Measurements from ENCODE around the gene ABI1. TPM values are rescaled to one million over a fixed set of nuclear protein-coding genes. Genes with fewer than 3 reads are reported as not detected.

The ABI1 gene
- polyA plus RNA-seq, 2 of the 4 experiments (the other 2 are of a cell fraction) = 35.8 to 67.6 TPM

DNA sequence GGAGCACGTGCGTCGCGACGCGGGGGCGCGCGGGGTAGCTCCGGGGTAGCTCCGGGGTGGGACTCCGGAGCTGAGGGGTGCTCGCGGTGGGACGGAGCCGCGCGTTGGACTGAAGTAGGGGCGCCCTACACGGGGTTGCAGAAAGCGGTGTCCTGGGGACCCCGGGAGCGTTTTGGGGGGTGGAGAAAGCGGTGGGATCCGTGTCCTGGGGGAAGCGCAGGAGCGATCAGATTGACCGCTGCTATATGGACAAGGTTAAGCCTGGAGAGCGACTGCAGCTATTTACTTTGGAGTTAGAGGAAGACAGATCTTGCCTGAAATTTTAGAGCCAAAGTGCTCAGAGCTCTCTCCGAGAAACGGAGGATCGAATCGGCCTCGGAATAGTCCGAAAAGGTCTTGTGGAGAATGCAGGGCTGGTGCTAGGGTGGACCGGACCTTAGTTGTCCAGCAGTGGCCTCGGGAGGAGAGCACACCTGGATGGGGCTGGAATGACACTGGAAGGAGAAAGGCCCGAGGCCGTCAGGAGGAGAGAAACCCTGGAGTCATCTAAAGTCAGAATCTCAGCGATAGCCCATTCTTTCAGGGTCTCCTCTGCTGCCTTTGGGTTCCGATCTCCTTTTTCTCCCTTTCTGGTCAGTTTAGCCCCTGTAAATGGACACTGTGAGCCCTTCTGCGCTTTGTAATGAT, 162.7 kb downstream of the ABI1 start:
- 3% methylated on average over 22 of the region's 42 CpGs for whole genome bisulfite sequencing (ENCODE audit: missing lambda C conversion rate)

DNA sequence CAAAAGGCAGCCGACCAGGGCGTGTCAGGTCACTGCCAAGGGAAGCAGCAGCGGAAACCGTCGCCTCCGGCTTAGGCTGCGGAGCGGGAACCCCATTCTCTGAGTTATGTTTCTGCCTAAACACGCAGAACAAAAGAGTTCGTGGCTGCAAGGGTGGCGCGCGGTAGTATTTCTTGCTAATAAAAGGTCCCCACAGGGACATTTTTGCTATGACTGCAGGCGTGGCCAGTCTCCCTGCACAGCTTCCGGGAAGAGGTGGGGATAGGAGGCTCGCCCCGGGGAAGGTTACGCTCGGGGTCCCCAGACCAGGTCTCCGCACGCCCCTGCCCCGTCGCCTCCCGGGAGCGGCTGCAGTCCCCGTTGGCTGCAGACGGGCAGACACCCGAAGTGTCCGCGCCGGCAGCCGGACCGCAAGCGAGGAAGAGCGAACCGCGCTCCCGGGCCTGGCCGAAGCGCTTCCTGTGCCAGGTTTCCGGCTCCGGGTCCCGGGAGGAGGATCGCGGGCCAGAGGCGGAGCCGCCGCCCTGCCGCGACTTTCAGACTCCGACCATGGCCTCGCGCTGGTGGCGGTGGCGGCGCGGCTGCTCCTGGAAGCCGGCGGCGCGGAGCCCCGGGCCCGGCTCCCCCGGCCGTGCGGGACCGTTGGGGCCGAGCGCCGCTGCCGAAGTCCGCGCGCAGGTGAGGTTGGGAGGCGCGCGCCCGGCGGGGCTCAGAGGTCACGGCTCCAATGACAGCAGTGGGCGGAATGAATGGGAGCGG, 163.4 kb downstream of the ABI1 start, which contains the start of gene PDSS1:
PDSS1 (plus strand) TSS at position 539 of the 759 bp plus-strand sequence; CDS start at position 550, 11 bp downstream.
- WGBS (ENCODE audit: missing lambda C conversion rate) = 0% methylated on average over 20 of the region's 82 CpGs
- CTCF ChIA-PET = interaction anchor here (0.6 to 1.6 kb wide), 5 partner anchors 12 to 184 kb away, joined by 3 to 5 read pairs (median 3); no protein-coding TSS in a partner anchor
- POLR2A ChIA-PET = interaction anchor here (0.6 to 1.1 kb wide), 4 partner anchors 11 to 457 kb away, joined by 3 read pairs; partner anchors contain the start of genes ABI1 and YME1L1
- TF ChIP-seq, protein P1, sequence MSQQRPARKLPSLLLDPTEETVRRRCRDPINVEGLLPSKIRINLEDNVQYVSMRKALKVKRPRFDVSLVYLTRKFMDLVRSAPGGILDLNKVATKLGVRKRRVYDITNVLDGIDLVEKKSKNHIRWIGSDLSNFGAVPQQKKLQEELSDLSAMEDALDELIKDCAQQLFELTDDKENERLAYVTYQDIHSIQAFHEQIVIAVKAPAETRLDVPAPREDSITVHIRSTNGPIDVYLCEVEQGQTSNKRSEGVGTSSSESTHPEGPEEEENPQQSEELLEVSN (IDR thresholded peaks at IDR 0.05; ENCODE audit: borderline replicate concordance, low read depth) = 0 out of 2 replicates have a peak, but pooled peaks have one; percentile 11
- peak; percentile 48 for TF ChIP-seq POLR2A (IDR thresholded peaks at IDR 0.05; ENCODE audit: low read length)
- no peak for TF ChIP-seq ZSCAN20 (CRISPR knock-in tag; IDR thresholded peaks at IDR 0.05)
- TF ChIP-seq FOXS1 (CRISPR knock-in tag; IDR thresholded peaks at IDR 0.05) = no peak
- peak; percentile 97 for TF ChIP-seq PHF8 (IDR thresholded peaks at IDR 0.05; ENCODE audit: borderline replicate concordance, low read depth)
- TF ChIP-seq, protein P2, sequence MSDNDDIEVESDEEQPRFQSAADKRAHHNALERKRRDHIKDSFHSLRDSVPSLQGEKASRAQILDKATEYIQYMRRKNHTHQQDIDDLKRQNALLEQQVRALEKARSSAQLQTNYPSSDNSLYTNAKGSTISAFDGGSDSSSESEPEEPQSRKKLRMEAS (IDR thresholded peaks at IDR 0.05) = peak; percentile 32
- TF ChIP-seq JUN (IDR thresholded peaks at IDR 0.05) = peak in 1 of 2 experiments; percentile 84; a peak in 3 of 5 replicates
- TF ChIP-seq, protein P3, sequence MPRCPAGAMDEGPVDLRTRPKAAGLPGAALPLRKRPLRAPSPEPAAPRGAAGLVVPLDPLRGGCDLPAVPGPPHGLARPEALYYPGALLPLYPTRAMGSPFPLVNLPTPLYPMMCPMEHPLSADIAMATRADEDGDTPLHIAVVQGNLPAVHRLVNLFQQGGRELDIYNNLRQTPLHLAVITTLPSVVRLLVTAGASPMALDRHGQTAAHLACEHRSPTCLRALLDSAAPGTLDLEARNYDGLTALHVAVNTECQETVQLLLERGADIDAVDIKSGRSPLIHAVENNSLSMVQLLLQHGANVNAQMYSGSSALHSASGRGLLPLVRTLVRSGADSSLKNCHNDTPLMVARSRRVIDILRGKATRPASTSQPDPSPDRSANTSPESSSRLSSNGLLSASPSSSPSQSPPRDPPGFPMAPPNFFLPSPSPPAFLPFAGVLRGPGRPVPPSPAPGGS (IDR thresholded peaks at IDR 0.05) = peak; percentile 28; the same call in 1 of the 3 replicates
- peak; percentile 69 to 73 for DNase-seq (ENCODE audit: low read depth in 1 of 2, low spot score in 1 of 2)
- Histone ChIP-seq H3K4me1 (peaks cover 13% of the 10 kb centered on the region), H3K4me3 (peak within 1 kb of the TSS; percentile 88), H3K27ac (peak within 1 kb of the TSS; percentile 96 to 100), H3K4me2 (peak within 1 kb of the TSS; percentile 95), H3K9me3 (no peaks in the 10 kb centered on the region)
- ATAC-seq = peak; percentile 94 to 96
- no peak for FAIRE-seq

More for the DNA sequence above, 162.7 kb downstream of the ABI1 start:
- Histone ChIP-seq H3K27ac (peak overlapping the region; percentile 96 to 100), H3K4me1 (peaks cover 13% of the 10 kb centered on the region), H3K9me3 (no peaks in the 10 kb centered on the region), H3K4me2 (peak overlapping the region; percentile 95), H3K4me3 (peak overlapping the region; percentile 88)
- CTCF ChIA-PET = interaction anchor here (0.6 kb wide), 1 partner anchor 14 kb away, joined by 3 read pairs; no protein-coding TSS in a partner anchor
- DNase-seq (ENCODE audit: low read depth in 1 of 2, low spot score in 1 of 2) = peak in 1 of 2 experiments; percentile 8
- FAIRE-seq = no peak
- POLR2A ChIA-PET = interaction anchor here (1.1 kb wide), 1 partner anchor 11 kb away, joined by 3 read pairs; no protein-coding TSS in a partner anchor
- peak; percentile 26 to 33; a peak in 4 of 6 replicates for ATAC-seq
- no peak for TF ChIP-seq CHD4 (IDR thresholded peaks at IDR 0.05; ENCODE audit: borderline replicate concordance)
- TF ChIP-seq, protein P4, sequence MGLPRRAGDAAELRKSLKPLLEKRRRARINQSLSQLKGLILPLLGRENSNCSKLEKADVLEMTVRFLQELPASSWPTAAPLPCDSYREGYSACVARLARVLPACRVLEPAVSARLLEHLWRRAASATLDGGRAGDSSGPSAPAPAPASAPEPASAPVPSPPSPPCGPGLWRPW (IDR thresholded peaks at IDR 0.05) = no peak
- TF ChIP-seq CEBPB (IDR thresholded peaks at IDR 0.05) = no peak
- TF ChIP-seq, protein P5, sequence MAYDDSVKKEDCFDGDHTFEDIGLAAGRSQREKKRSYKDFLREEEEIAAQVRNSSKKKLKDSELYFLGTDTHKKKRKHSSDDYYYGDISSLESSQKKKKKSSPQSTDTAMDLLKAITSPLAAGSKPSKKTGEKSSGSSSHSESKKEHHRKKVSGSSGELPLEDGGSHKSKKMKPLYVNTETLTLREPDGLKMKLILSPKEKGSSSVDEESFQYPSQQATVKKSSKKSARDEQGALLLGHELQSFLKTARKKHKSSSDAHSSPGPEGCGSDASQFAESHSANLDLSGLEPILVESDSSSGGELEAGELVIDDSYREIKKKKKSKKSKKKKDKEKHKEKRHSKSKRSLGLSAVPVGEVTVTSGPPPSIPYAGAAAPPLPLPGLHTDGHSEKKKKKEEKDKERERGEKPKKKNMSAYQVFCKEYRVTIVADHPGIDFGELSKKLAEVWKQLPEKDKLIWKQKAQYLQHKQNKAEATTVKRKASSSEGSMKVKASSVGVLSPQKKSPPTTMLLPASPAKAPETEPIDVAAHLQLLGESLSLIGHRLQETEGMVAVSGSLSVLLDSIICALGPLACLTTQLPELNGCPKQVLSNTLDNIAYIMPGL (CRISPR knock-in tag; IDR thresholded peaks at IDR 0.05; ENCODE audit: borderline replicate concordance) = no peak
- no peak for TF ChIP-seq GATA3 (IDR thresholded peaks at IDR 0.05; ENCODE audit: borderline replicate concordance)
- TF ChIP-seq, protein P6, sequence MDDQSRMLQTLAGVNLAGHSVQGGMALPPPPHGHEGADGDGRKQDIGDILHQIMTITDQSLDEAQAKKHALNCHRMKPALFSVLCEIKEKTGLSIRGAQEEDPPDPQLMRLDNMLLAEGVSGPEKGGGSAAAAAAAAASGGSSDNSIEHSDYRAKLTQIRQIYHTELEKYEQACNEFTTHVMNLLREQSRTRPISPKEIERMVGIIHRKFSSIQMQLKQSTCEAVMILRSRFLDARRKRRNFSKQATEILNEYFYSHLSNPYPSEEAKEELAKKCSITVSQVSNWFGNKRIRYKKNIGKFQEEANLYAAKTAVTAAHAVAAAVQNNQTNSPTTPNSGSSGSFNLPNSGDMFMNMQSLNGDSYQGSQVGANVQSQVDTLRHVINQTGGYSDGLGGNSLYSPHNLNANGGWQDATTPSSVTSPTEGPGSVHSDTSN (IDR thresholded peaks at IDR 0.05) = no peak
- TF ChIP-seq HOXB5 (CRISPR knock-in tag; IDR thresholded peaks at IDR 0.05) = no peak
- no peak for TF ChIP-seq JUN (IDR thresholded peaks at IDR 0.05)
- no peak for TF ChIP-seq MAFK (IDR thresholded peaks at IDR 0.05; ENCODE audit: partially characterized antibody)
- no peak for TF ChIP-seq SMC3 (IDR thresholded peaks at IDR 0.05)
- TF ChIP-seq TP53 (CRISPR knock-in tag; IDR thresholded peaks at IDR 0.05) = no peak
- no peak for TF ChIP-seq KDM1A (IDR thresholded peaks at IDR 0.05; ENCODE audit: low read depth)
- TF ChIP-seq FOXS1 (CRISPR knock-in tag; IDR thresholded peaks at IDR 0.05) = no peak
- TF ChIP-seq ESRRA (IDR thresholded peaks at IDR 0.05; ENCODE audit: borderline replicate concordance, low read length) = no peak
- TF ChIP-seq KDM5A (IDR thresholded peaks at IDR 0.05) = no peak
- peak; percentile 59; the same call in 1 of the 2 replicates for TF ChIP-seq MYC (IDR thresholded peaks at IDR 0.05; ENCODE audit: borderline replicate concordance, low read length)
- TF ChIP-seq, protein P1 (IDR thresholded peaks at IDR 0.05; ENCODE audit: borderline replicate concordance, low read depth) = peak; percentile 73
- no peak for TF ChIP-seq RNF2 (IDR thresholded peaks at IDR 0.05; ENCODE audit: borderline replicate concordance, low read depth)
- no peak for TF ChIP-seq FOSL2 (IDR thresholded peaks at IDR 0.05)
- TF ChIP-seq FOSL2 (CRISPR knock-in tag; IDR thresholded peaks at IDR 0.05) = no peak
- no peak for TF ChIP-seq TFCP2L1 (CRISPR knock-in tag; IDR thresholded peaks at IDR 0.05)
- TF ChIP-seq, protein P2 (IDR thresholded peaks at IDR 0.05) = peak; percentile 94; the same call in 1 of the 2 replicates
- TF ChIP-seq ZSCAN20 (CRISPR knock-in tag; IDR thresholded peaks at IDR 0.05) = no peak
- TF ChIP-seq NFE2L2 (conservative IDR thresholded peaks at IDR 0.05; ENCODE audit: low read length) = no peak
- no peak for TF ChIP-seq HOXA7 (CRISPR knock-in tag; IDR thresholded peaks at IDR 0.05)
- no peak for TF ChIP-seq MAZ (IDR thresholded peaks at IDR 0.05; ENCODE audit: borderline replicate concordance, low read depth, low read length)
- 0 out of 2 replicates have a peak, but pooled peaks have one; percentile 10 for TF ChIP-seq BHLHE40 (IDR thresholded peaks at IDR 0.05; ENCODE audit: low read depth, low read length)
- TF ChIP-seq ZFP36 (IDR thresholded peaks at IDR 0.05; ENCODE audit: borderline replicate concordance, partially characterized antibody) = no peak

All from A549 (cell line).